ENCODE data around the gene DRG2. TPM values are rescaled to one million over a fixed set of nuclear protein-coding genes. Genes with fewer than 3 reads are reported as not detected.
A peak's percentile ranks its signal among the peaks of the same experiment; 100 is the strongest.

The DRG2 gene
- total and polyA plus RNA-seq, 9 of the 15 experiments (the other 6 are each of a cell fraction or from before 2014, with no cell fraction given), result 6.6 to 36.7 (median 26.1) TPM

GRCh38 chr17:18070861-18071340 lies 16.8 kb upstream of the DRG2 start:
- Histone ChIP-seq H3K4me3 (peak overlapping the region; percentile 16; the same call in 1 of the 2 replicates), H3K27me3 (ENCODE audit: control insufficient read depth in 2 of 2, insufficient read depth in 2 of 2, low read length in 2 of 2) (no peaks in the 10 kb centered on the region), H3K27ac (ENCODE audit: extremely low read depth, low read depth, low read length) (peak overlapping the region; percentile 77), H3K4me1 (replicated peaks in 1 of 2; ENCODE audit: control insufficient read depth in 2 of 2, insufficient read depth in 2 of 2, low read length in 2 of 2) (peaks cover 3 to 35% of the 10 kb centered on the region in 2 experiments; a peak in 3 of 5 replicates), H3K9ac (ENCODE audit: insufficient read depth in 1 of 2, low read depth in 2 of 2, low read length in 2 of 2) (peak overlapping the region; percentile 58 to 87; a peak in 3 of 4 replicates), H3K9me1 (ENCODE audit: control insufficient read depth, insufficient read depth, low read length) (no peaks in the 10 kb centered on the region), H4K20me1 (replicated peaks; ENCODE audit: control insufficient read depth, insufficient read depth, low read length) (no peaks in the 10 kb centered on the region), H3K79me2 (ENCODE audit: control insufficient read depth, insufficient read depth, low read length) (no peaks in the 10 kb centered on the region), H3K9me3 (replicated peaks; ENCODE audit: control insufficient read depth, insufficient read depth, low read depth, low read length) (no peaks in the 10 kb centered on the region), H3K4me2 (ENCODE audit: insufficient read depth, low read length) (peak overlapping the region; percentile 72), H2AFZ (ENCODE audit: low read depth, low read length) (peak overlapping the region; percentile 96), H3K36me3 (ENCODE audit: control insufficient read depth, insufficient read depth, low read length) (no peaks in the 10 kb centered on the region)
- in situ Hi-C loops (cut with MboI), result no loop called here
- ChIA-PET POLR2A (interaction anchor here (0.7 to 1.9 kb wide), 5 partner anchors 10 to 43 kb away, joined by 3 to 9 read pairs (median 3); no protein-coding TSS in a partner anchor), CTCF (ENCODE audit: low intra/inter-chr PET ratio) (no interaction called here)
- 7% methylated on average over 8 of the region's 8 CpGs for WGBS (ENCODE audit: insufficient coverage, low coverage, missing lambda C conversion rate)
- intact Hi-C loops (cut with micrococcal nuclease), result no loop called here
- DNase-seq (ENCODE audit: extremely low read depth in 1 of 4, low spot score in 3 of 4) (peak; percentile 39 to 69 (median 46)), ATAC-seq (peak; percentile 83), FAIRE-seq (peak; percentile 83)
- no TSS peak for BruUV-seq (replicated peaks)
- TF ChIP-seq SNRNP70 (optimal IDR thresholded peaks at IDR 0.05; ENCODE audit: low read depth, low read length), result no peak
- peak; percentile 31 for TF ChIP-seq TBP (optimal IDR thresholded peaks at IDR 0.05; ENCODE audit: low read depth, low read length)
- peak; percentile 54; the same call in 1 of the 2 replicates for TF ChIP-seq SPI1 (IDR thresholded peaks at IDR 0.05; ENCODE audit: borderline replicate concordance, low read depth, low read length)
- peak; percentile 15; the same call in 1 of the 2 replicates for TF ChIP-seq MYC (IDR thresholded peaks at IDR 0.05; ENCODE audit: low read depth, low read length)
- TF ChIP-seq MYC (CRISPR knock-in tag; IDR thresholded peaks at IDR 0.05; ENCODE audit: borderline replicate concordance, low read depth), result no peak
- 0 out of 2 replicates have a peak, but pooled peaks have one; percentile 10 for TF ChIP-seq GATAD2A (IDR thresholded peaks at IDR 0.05)
- peak in 1 of 2 experiments; percentile 51 for TF ChIP-seq E2F6 (IDR thresholded peaks at IDR 0.05; ENCODE audit: borderline replicate concordance in 1 of 2, extremely low read depth in 1 of 2, insufficient read depth in 1 of 2, insufficient read length in 1 of 2, low read depth in 1 of 2, low read length in 1 of 2, poor library complexity in 1 of 2, severe bottlenecking in 1 of 2)
- TF ChIP-seq SIRT6 (IDR thresholded peaks at IDR 0.05; ENCODE audit: low read depth, low read length), result no peak
- no peak for TF ChIP-seq PHF21A (IDR thresholded peaks at IDR 0.05; ENCODE audit: borderline replicate concordance, low read depth)
- TF ChIP-seq RFX1 (IDR thresholded peaks at IDR 0.05), result peak; percentile 12; the same call in 1 of the 2 replicates
- no peak for TF ChIP-seq ZNF133 (CRISPR knock-in tag; IDR thresholded peaks at IDR 0.05)
- TF ChIP-seq RBBP5 (IDR thresholded peaks at IDR 0.05; ENCODE audit: borderline replicate concordance, insufficient read depth, low read length, poor library complexity, severe bottlenecking), result peak; percentile 24
- no peak for TF ChIP-seq CLOCK (CRISPR knock-in tag; IDR thresholded peaks at IDR 0.05; ENCODE audit: borderline replicate concordance)
- TF ChIP-seq NFRKB (IDR thresholded peaks at IDR 0.05; ENCODE audit: low read depth), result peak; percentile 67; the same call in 1 of the 2 replicates
- no peak for TF ChIP-seq PTBP1 (IDR thresholded peaks at IDR 0.05; ENCODE audit: low read depth, low read length)
